K562 (cell line): ENCODE results near the gene DVL3. TPM values are rescaled to one million over a fixed set of nuclear protein-coding genes. Genes with fewer than 3 reads are reported as not detected.
A peak's percentile ranks its signal among the peaks of the same experiment; 100 is the strongest.

Experiments used
- ATF1 ChIP-seq, 2 experiments: fragments of 450-650 bp in 1 of 2; IDR thresholded peaks; 2 replicates each; pipeline ENCODE4 v1.6.1; 2016; ENCODE audit warnings: missing compliant biosample characterization in 1 of 2, missing genetic modification characterization in 1 of 2
- ETS1 ChIP-seq: conservative IDR thresholded peaks from 2 replicates; pipeline ENCODE4 v1.6.1; 2011; ENCODE audit warnings: low read depth, mild to moderate bottlenecking, low read length; ENCODE audit not compliant: control insufficient read depth
- GMEB1 ChIP-seq: fragments of 250-450 bp; sonication (Bioruptor Pico); IDR thresholded peaks from 2 replicates; pipeline ENCODE4 v1.4.0; 2020; ENCODE audit warnings: mild to moderate bottlenecking
- MLLT1 ChIP-seq, 2 experiments: fragments of 450-650 bp; IDR thresholded peaks; 2 replicates each; pipeline ENCODE4 v1.6.1; 2016
- PBX2 ChIP-seq, 2 experiments: IDR thresholded peaks in 1 of 2; conservative IDR thresholded peaks in 1 of 2; 2 replicates each; pipeline ENCODE4 v1.6.1; 2016; ENCODE audit warnings: low read depth in 2 of 2, mild to moderate bottlenecking in 1 of 2, missing compliant biosample characterization in 1 of 2, missing genetic modification characterization in 1 of 2, moderate library complexity in 1 of 2
- SIRT6 ChIP-seq: IDR thresholded peaks from one replicate; pipeline ENCODE4 v1.6.1; 2012; ENCODE audit warnings: low read depth, mild to moderate bottlenecking, control low read depth, inconsistent platforms, low read length, moderate library complexity
- ZNF197 ChIP-seq: fragments of 200-800 bp; sonication (Bioruptor generic); IDR thresholded peaks from 2 replicates; pipeline ENCODE4 v1.6.1; 2016; ENCODE audit warnings: low read depth, missing genetic modification characterization, missing compliant biosample characterization
- ZNF407 ChIP-seq: fragments of 450-650 bp; IDR thresholded peaks from 2 replicates; pipeline ENCODE4 v1.6.1; 2016; ENCODE audit warnings: low read depth
- ZNF75A ChIP-seq: fragments of 450-650 bp; formaldehyde crosslinking; IDR thresholded peaks from 2 replicates; pipeline ENCODE4 v1.4.0; 2020; ENCODE audit warnings: mild to moderate bottlenecking
- polyA plus RNA-seq, 8 experiments: library from polyadenylated mRNA; depleted of rRNA in 4 of 8; stranded (reverse) in 5 of 8; unstranded in 3 of 8; fragments of >200 nt; fragmentation: Nextera tagmentation in 2 of 8; fragmentation: Illumina TruSeq in 1 of 8; extraction: Ambion mirVana in 2 of 8; extraction: Trizol in 1 of 8; gene quantifications; 2 replicates each; pipeline versions ENCODE4 v1.2.1 to v1.2.3, GENCODE V29; 2011 to 2014; ENCODE audit warnings: inconsistent platforms in 1 of 8, missing spikeins in 1 of 8
- total RNA-seq, 7 experiments: library from RNA; depleted of rRNA in 6 of 7; stranded (reverse); fragments of >200 nt in 6 of 7; fragmentation: Illumina TruSeq in 2 of 7; extraction: Trizol in 2 of 7; gene quantifications; 2 replicates each; pipeline versions ENCODE4 v1.2.1 to v1.2.3, GENCODE V29; 2011 to 2021; ENCODE audit warnings: low replicate concordance in 1 of 7

Gene DVL3
- total and polyA plus RNA-seq, 9 of the 15 experiments (the other 6 are each of a cell fraction or from before 2014, with no cell fraction given): 3.1 to 57.9 (median 20.1) TPM

GRCh38 chr3:184135149-184135910, 19.8 kb upstream of the DVL3 start, which contains the start of gene EIF2B5 (continued):
- peak; percentile 70 for TF ChIP-seq ETS1
- TF ChIP-seq MLLT1 (IDR thresholded peaks at IDR 0.05): no peak
- TF ChIP-seq GMEB1 (CRISPR knock-in tag): peak; percentile 41; the same call in 1 of the 2 replicates
- peak; percentile 98 for TF ChIP-seq ZNF407
- TF ChIP-seq PBX2 (CRISPR knock-in tag; IDR thresholded peaks at IDR 0.05; ENCODE audit: low read depth): no peak
- TF ChIP-seq PBX2 (tag; conservative IDR thresholded peaks at IDR 0.05; ENCODE audit: low read depth): no peak
- no peak for TF ChIP-seq ZNF75A (CRISPR knock-in tag)
- TF ChIP-seq SIRT6: no peak
- no peak for TF ChIP-seq ATF1 (CRISPR knock-in tag; IDR thresholded peaks at IDR 0.05)
- TF ChIP-seq ATF1 (tag; IDR thresholded peaks at IDR 0.05): peak; percentile 76
- no peak for TF ChIP-seq ZNF197 (CRISPR knock-in tag)
